Activated CD8-positive, alpha-beta memory T cell treated with anti-CD3 and anti-CD28 coated beads for 24 hours (primary cell): ENCODE measurements around the gene INPP5B.
"Not testable (repeated sequence)": the region's sequence is repeated elsewhere in the genome, so short reads cannot be mapped to it uniquely, and the experiment has no call there.

Experiments used
- DNase-seq: peaks from one replicate; pipeline ENCODE4 v3.0.0-alpha.2; 2020

INPP5B gene

GRCh38 chr1:37947364-37947763 lies 511 bp upstream of the INPP5B start:
- DNase-seq = no peak

GRCh38 chr1:37945743-37946702 lies 830 bp downstream of the INPP5B start:
- DNase-seq = peak; percentile 59

DNA sequence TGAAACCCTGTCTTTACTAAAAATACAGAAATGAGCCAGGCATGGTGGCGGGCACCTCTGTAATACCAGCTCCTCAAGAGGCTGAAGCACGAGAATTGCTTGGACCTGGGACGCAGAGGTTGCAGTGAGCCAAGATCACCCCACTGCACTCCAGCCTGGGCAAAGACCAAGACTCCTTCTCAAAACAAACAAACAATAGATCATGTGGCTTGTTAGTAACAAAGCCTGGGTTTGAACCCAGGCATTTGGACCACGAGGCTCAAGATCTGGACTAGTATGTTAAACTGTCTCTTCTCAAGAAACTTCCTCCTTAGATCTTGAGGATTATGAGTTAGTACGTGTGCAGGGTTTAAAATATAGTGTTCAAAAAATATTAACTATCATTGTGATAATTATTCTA lies 1.6 kb downstream of the INPP5B start:
- DNase-seq = no peak

GRCh38 chr1:37944816-37945215 lies 2.0 kb downstream of the INPP5B start:
- no peak for DNase-seq

- DNase-seq = no peak
Observed at GRCh38 chr1:37944086-37944763, 2.6 kb downstream of the INPP5B start.

- no peak for DNase-seq
Observed at GRCh38 chr1:37940299-37940947, 6.4 kb downstream of the INPP5B start.

GRCh38 chr1:37936760-37937159 lies 10.1 kb downstream of the INPP5B start:
- not testable (repeated sequence) for DNase-seq

DNA sequence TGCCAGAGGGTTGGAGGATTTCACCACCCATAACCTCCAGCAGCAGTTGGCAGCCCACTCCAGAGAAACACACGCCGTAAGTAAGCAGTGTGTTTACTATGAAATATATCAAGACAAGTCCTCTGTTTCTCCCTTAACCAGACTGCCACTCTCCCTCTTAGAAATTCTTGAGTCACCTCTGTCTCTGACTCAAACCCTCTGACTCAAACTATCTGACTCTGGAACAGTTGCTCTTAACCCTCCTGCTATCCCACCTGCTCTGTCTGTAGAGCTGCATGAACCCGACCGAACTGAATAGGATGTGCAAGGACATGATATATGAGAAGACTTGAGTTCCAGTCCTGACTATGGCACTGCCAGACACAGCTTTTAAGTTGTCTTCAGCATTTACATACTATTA lies 14.1 kb downstream of the INPP5B start:
- DNase-seq = no peak

DNA sequence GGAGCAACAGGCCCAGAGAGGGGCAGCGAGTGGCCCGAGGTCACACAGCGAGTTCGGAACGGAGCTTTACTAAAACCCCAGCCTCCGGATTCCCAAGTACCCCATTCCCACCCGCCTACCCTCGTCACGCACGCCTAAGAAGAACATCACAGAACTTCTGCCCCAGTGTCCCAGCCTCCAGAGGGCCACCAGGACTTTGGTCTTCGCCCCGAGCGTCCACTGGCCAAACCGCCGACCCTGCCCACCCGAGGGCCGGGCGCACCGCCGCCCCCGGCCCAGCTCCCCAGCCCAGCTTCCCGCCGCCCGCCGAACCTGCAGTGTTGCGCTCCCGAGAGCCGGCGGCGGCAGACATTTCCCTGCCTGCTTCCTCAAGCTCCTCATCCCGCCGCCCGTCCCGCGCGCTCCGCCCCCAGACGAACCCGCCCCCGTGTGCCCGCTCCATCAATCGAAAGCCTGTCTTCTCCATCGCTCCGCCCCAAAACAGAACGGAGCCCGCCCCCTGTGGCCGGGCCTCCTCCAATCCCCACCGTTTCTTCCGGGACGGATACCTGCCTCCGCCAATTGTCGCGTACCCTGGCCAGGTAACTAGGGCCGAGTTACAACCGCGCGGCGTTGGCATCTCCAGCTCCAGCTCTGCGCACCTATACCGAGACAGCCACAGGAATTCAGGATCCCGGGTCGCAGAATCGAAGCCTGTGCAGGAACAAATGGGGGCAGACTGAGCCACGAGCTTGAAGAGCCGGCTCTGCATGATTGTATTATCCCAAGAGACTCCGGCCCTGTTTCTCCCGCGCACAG lies 15.3 kb downstream of the INPP5B start:
- peak; percentile 98 for DNase-seq

GRCh38 chr1:37931102-37931360 lies 15.8 kb downstream of the INPP5B start:
- no peak for DNase-seq

GRCh38 chr1:37930246-37931101 lies 16.4 kb downstream of the INPP5B start:
- DNase-seq = peak; percentile 72

DNA sequence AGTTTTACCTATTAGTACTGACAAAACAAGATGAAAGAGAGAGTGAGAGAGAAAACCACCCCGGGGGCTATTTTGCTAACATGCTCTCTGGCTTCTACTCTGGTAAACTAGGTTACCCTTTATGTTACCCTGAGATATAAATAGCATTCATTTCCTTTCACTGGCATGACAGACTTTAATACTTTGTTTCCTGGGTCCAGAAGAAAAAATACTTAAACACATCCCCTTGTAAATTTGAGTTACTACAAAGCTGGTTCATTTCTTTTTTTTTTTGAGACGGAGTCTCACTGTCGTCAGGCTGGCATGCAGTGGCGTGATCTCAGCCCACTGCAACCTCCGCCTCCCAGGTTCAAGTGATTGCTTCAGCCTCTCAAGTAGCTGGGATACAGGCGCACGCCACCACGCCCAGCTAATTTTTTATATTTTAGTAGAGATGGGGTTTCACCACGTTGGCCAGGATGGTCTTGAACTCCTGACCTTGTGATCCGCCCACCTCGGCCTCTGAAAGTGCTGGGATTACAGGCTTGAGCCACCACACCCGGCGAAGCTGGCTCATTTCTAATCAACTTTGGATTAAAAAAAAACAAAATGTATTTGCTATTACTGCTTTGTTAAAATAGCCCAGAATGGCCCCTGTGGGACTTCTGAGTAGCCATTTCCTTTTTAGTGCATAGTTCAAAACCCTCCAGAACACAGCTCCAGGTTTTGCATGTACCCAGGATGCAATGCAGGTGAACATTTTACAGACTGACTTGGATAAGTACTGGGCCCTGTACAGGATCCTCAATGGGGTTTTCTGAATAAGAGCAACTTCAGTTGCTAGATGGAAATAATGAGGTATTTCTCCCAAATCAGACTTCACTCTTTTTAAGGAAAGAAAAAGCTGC lies 20.6 kb downstream of the INPP5B start:
- peak; percentile 60 for DNase-seq

DNA sequence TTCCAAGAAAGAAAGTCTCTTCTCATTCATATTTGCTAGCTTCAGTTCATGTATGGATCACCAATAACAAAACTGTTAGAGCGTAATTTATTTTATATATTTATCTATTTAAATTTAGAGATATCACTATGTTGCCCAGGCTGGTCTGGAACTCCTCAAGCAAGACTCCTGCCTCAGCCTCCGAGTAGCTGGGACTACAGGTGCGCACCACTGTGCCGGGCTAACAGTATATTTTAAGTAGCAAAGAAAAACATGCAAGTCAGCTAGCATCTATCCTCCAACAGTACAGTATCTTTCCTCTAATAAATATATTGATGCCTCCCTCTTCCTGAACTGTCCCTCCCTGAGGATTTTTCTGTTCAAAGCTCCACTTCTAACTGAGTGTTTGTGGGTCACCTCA lies 21.5 kb downstream of the INPP5B start:
- DNase-seq = no peak

DNA sequence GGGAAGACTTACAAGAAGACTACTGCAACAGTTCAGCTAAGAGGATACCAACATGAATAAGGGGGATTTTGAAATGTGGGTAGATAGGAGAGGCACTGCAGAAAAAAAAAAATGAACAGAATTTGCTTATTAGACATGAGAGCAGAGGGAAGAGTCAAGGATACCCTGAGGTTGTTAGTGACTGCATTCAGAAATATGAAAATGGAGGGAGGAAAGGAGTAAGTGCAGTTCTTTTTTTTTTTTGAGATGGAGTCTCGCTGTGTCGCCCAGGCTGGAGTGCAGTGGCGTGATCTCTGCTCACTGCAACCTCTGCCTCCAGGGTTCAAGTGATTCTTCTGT lies 23.3 kb downstream of the INPP5B start:
- no peak for DNase-seq

DNA sequence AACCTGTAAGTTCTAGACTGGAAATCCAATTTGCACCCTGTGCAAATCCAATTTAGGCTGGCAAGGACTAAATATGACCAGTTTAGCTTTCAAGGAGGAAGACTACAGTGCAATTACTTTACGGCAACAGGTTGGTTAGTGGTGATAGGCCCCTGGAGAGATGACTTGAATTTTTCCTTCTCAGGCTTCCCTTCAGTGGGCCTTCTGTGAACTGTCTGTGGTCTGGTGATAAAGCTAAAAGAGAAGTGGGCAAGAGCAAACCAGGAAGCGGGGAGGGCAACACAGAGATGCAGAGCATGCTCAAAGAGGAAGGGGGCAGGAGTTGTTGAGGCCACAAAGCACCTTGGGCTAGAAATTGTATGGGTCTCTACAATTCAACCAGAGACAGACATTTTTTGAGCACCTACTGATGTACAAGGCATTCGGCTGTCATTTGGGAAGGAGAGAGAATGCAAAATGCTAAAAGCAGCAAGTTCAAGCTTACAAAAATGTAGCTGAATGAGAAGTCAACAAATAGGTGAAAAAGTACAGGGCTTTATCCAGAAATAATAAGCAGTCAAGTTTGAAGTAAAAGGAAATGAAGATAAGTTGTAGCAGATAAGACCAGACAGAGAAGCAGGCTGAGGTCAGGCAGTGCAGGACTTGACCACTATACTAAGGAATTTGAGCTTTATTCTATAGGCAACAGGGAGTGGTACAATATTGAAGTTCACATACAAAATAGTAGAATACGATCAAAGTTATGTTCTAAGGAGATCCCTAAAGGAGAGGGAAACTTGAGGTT lies 23.9 kb downstream of the INPP5B start:
- peak; percentile 64 for DNase-seq

DNA sequence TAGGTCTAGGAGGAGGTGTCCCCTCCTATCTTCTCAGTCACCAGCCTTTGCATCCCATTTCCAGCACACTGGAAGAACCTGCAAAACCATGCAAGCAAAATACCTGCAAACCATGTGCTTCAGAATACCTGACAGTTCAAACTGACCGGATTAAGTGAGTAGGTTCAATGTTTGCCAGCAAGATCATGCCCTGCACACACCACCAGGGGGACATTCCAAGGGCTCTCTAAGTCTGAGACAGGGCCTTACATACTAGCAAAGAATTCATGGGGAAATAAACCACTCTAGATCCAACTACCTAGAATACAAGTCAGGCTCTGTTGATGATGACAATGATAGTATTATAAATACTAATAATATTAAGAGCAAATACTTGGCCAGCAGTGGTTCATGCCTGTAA lies 27.6 kb downstream of the INPP5B start:
- no peak for DNase-seq

- DNase-seq = no peak
Observed at GRCh38 chr1:37915476-37916093, 31.3 kb downstream of the INPP5B start.

- no peak for DNase-seq
Observed at GRCh38 chr1:37914719-37915475, 32.0 kb downstream of the INPP5B start.

- DNase-seq = not testable (repeated sequence)
Observed at GRCh38 chr1:37911478-37911877, 35.4 kb downstream of the INPP5B start.
